HG02571 (cell line): ENCODE measurements around the gene RNF223.
A peak's percentile ranks its signal among the peaks of the same experiment; 100 is the strongest.

Source experiments
- ATAC-seq: cut with Tn5 transposase; IDR thresholded peaks from one replicate; pipeline ENCODE4 v1.9.1; 2021; ENCODE audit warnings: mild to moderate bottlenecking, moderate library complexity; ENCODE audit not compliant: unreplicated experiment

RNF223 gene

GRCh38 chr1:1073743-1074587, at the start of gene RNF223:
RNF223 (minus strand) TSS chr1:1074306; CDS start chr1:1072566, 1,740 bp downstream.
- no peak for ATAC-seq

GRCh38 chr1:1122981-1123480, 48.9 kb upstream of the RNF223 start:
- ATAC-seq, result no peak

- peak; percentile 50 for ATAC-seq
Observed at GRCh38 chr1:1122078-1122811, 48.1 kb upstream of the RNF223 start.

GRCh38 chr1:1121611-1122077, 47.5 kb upstream of the RNF223 start:
- no peak for ATAC-seq

- ATAC-seq, result no peak
Observed at GRCh38 chr1:1120866-1121591, 46.9 kb upstream of the RNF223 start.

- no peak for ATAC-seq
Observed at GRCh38 chr1:1120096-1120495, 46.0 kb upstream of the RNF223 start.

GRCh38 chr1:1119272-1119890, 45.3 kb upstream of the RNF223 start:
- no peak for ATAC-seq

- no peak for ATAC-seq
Observed at GRCh38 chr1:1118876-1119220, 44.7 kb upstream of the RNF223 start.

- no peak for ATAC-seq
Observed at GRCh38 chr1:1118011-1118875, 44.1 kb upstream of the RNF223 start.

GRCh38 chr1:1117469-1117831, 43.3 kb upstream of the RNF223 start:
- no peak for ATAC-seq

GRCh38 chr1:1116701-1117468, 42.8 kb upstream of the RNF223 start:
- peak; percentile 12 for ATAC-seq

GRCh38 chr1:1115786-1116700, 41.9 kb upstream of the RNF223 start, which contains the start of gene C1orf159:
C1orf159 (minus strand) TSS chr1:1116089; CDS start chr1:1091543, 24,546 bp downstream.
- peak; percentile 80 for ATAC-seq

GRCh38 chr1:1115136-1115785, 41.2 kb upstream of the RNF223 start:
- ATAC-seq, result no peak

GRCh38 chr1:1114431-1114830, 40.3 kb upstream of the RNF223 start:
- no peak for ATAC-seq

GRCh38 chr1:1112237-1112985, 38.3 kb upstream of the RNF223 start:
- no peak for ATAC-seq

- ATAC-seq, result no peak
Observed at GRCh38 chr1:1111516-1112236, 37.6 kb upstream of the RNF223 start.
